ENCODE data around the gene UBE2E2.

UBE2E2 gene

GRCh38 chr3:23242106-23242505, 39.0 kb downstream of the UBE2E2 start:
- no peak for DNase-seq

DNA sequence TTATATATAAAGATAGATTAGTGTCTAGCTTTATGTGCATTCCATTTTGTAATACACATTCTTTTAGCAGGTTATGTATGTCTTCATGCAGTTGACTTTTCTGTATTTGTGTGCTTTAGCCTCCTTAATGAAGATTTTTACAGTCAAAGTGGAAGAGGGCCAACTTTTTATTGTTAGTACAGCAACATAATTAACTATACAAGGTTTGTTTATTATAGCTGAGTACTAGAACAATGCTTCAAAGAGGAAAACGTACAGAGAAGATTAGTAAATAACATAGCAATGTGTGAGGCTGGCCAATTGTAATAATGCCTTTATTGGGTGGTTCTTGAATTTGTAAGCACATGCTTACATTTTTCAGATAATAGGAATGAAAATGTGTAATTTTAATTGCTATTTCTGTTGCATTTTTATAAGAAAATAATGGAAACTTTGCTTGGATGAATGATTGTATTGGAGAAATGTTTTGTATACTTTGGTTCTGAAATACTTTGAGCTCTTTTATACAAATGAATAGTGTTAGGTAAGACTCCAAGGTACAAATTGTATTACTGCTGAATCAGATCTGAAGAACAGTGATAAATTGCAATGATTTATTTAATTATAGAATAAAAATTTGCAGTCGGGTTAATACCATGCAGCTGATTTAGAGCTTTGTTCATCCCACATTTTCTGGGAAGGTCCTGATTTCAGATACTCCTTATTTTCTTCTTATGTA, 41.4 kb downstream of the UBE2E2 start:
- DNase-seq = no peak

GRCh38 chr3:23246651-23247050, 43.5 kb downstream of the UBE2E2 start:
- DNase-seq = no peak

GRCh38 chr3:23248594-23249131, 45.5 kb downstream of the UBE2E2 start:
- DNase-seq = no peak

GRCh38 chr3:23249961-23250360, 46.8 kb downstream of the UBE2E2 start:
- DNase-seq = no peak

DNA sequence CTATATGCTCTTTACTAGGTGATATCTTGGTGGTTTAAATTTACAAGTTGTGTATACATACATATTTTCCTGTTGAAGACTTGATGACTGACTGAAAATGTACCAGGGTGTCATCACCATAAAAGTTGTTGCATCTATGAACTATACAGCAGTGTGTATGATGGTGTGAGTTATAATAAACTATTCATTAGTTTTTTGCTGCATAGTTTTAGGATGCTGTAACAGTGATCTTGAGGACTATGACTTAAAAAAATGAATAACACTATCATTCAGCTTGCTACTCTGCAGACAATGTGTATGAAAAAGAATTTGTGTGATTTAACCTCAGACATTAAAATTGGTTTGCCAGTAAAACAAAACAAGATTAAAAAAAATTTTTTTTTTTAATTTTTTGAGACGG, 49.0 kb downstream of the UBE2E2 start:
- DNase-seq = no peak

DNA sequence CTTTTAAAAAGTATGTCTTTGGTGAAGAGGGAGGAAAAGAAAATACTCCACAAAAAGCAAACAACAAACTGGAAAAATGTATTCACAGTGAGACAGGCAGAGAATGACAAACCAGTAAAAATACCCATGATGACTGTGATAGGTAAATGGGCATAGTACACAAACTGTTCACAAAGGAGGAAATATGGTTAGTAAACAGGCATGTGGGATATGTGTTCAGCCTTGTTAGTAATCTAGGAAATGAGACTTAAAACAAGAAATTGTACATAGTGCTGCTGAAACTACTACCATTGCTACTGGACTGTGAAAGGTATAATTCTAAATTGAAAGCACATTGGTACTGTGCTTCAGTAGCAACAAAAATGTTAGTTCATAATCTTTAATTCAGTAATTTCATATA, 50.1 kb downstream of the UBE2E2 start:
- DNase-seq = no peak

- no peak for DNase-seq
Measured at GRCh38 chr3:23254282-23254681, 51.2 kb downstream of the UBE2E2 start.

GRCh38 chr3:23254835-23255234, 51.7 kb downstream of the UBE2E2 start:
- peak; percentile 21 for DNase-seq

DNA sequence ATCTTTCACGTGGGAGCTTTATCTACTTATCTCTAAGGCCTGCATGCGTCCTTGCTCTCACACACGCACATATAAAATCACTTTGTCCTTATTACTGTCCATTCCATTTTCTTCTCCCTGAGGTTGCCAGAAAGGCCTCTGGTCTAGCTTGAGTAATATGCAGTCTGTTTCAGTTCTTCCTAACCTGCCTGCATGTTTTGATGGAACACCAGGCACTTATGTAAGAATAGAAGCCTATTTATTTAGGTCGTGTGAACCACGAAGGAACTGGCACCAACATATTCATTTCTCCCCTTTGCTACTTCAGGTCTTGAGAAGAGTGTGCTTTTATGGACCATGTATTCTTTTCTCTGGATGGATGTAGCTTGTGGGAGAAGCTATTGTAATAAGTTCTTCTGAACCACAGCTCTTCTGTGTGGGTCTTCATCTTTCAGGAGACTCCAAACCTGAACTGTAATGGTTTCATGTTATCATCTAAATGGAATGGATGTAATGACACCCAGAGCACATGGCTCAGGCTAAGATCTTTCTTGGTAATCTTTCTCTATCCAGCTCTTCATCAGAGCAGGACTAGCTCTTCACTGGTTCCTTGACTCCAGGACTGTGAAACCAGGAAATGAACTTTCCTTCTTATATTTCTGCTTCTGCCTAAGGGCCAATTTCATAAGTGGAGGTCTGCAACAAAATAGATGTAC, 53.8 kb downstream of the UBE2E2 start:
- no peak for DNase-seq

- no peak for DNase-seq
Measured at GRCh38 chr3:23258110-23258509, 55.0 kb downstream of the UBE2E2 start.

- DNase-seq = no peak
Measured at GRCh38 chr3:23259515-23259914, 56.4 kb downstream of the UBE2E2 start.

- DNase-seq = no peak
Measured at GRCh38 chr3:23262766-23263165, 59.6 kb downstream of the UBE2E2 start.

GRCh38 chr3:23263796-23264195, 60.7 kb downstream of the UBE2E2 start:
- no peak for DNase-seq

- no peak for DNase-seq
Measured at GRCh38 chr3:23264413-23264812, 61.3 kb downstream of the UBE2E2 start.

GRCh38 chr3:23270423-23270822, 67.3 kb downstream of the UBE2E2 start:
- DNase-seq = no peak

- DNase-seq = no peak
Measured at GRCh38 chr3:23271876-23272741, 69.0 kb downstream of the UBE2E2 start.

DNA sequence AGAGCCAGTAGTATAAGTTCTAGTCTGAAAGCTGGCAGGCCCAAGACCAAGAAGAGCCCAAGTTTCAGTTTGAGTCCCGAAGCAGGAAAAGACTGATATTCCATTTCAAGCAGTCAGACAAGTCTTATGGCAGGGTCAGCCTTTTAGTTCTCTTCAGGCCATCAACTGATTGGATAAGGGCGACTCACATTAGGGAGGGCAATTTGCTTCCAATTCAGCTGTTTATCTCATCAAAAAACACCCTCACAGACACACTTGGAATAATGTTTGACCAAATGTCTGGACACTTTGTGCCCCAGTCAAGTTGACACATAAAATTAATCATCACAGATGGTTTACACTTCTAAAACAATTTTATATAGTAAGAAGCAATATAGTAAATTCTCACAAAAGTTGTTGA, 69.7 kb downstream of the UBE2E2 start:
- DNase-seq = no peak

DNA sequence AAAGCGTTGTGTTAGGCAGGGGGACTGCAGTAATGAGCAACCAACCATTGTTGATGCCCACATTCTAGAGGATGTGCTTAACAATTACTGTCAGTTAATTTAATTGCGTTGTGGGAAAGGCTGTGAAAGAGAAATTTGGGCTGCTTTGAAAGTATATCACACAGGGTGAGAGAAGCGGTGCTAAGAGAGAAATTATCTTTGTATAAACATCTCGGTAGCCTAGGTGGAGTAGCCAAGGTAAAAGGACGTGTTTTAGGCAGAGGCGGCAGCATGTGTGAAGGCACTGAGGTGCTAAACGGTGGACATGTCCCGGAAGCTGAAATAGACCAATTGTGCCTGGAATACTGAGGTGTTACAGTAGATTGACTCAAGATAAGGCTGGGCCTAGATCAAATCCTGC, 71.9 kb downstream of the UBE2E2 start:
- DNase-seq = no peak

DNA sequence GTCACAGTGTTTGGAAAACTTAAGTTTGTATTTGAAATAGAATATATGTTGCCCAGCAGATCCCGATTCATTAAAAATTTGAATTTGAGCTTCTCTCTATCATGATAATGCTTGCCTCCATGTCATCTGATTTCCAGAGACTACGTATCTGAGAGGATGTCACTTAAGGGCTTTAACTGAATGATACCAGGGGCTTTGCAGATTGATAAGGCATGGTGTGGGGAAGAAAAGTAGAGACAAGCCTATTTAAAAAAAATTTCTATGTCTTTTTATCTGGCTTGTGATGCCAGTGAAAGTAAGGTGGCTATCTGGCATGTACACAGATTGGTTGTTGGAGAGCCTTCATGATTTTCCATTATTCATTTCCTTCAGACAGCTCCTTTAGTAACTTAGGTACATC, 72.7 kb downstream of the UBE2E2 start:
- no peak for DNase-seq

GRCh38 chr3:23276913-23277658, 74.0 kb downstream of the UBE2E2 start:
- DNase-seq = no peak

DNA sequence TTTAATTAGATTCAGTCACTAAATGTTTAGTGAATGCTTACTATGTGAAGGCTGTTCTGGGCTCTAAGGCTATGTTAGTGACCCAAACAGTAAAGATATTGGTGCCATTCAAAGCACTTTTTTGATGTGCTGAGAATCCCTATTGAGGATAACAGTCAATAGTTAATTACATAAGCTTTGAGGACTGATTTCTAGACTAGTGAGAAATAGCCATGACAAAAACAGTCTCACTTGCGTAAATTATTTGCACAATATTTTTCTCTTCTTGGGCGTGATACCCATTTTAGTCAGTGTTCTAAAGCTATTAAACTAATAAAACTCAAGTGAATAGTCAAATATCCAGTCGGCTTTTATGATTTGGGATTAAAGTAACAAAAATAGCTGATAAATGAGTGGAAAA, 74.6 kb downstream of the UBE2E2 start:
- no peak for DNase-seq

GRCh38 chr3:23283625-23284024, 80.5 kb downstream of the UBE2E2 start:
- DNase-seq = no peak

Measured in RPMI8226 (cell line).